ENCODE measurements around the gene NDUFS6. TPM values are rescaled to one million over a fixed set of nuclear protein-coding genes. Genes with fewer than 3 reads are reported as not detected.

Gene NDUFS6
- total RNA-seq, 1 experiment from 2014 or later, result 88.1 TPM

Other genes starting within 250 kb of the NDUFS6 start
- 82.5 and 83.7 TPM in 2 replicates for gene MRPL36, start 1.6 kb upstream of the NDUFS6 start, total RNA-seq (2014; rRNA removed; shearing (Covaris generic))
- gene IRX4, start 81.5 kb downstream of the NDUFS6 start, total RNA-seq (2014; rRNA removed; shearing (Covaris generic)), result 0.26 TPM in 1 of 2 replicates, not detected in the other